Fibroblast of pulmonary artery (primary cell): ENCODE results near the gene ACTA2.

Experiments
- DNase-seq: peaks from one replicate; pipeline ENCODE4 v3.0.0-alpha.2; 2010; ENCODE audit warnings: low read depth
- H3K4me3 ChIP-seq: replicated peaks from 2 replicates; pipeline ENCODE4 v1.5.1; 2011; ENCODE audit warnings: low read depth, mild to moderate bottlenecking, control low read depth, low read length, moderate library complexity
- CTCF ChIP-seq: IDR thresholded peaks from 2 replicates; pipeline ENCODE4 v1.5.1; 2011; ENCODE audit warnings: mild to moderate bottlenecking, control low read depth, low read length, inconsistent platforms; ENCODE audit errors: missing control alignments

The ACTA2 gene

GRCh38 chr10:88918191-88918905 lies 34.2 kb downstream of the ACTA2 start:
- no peak overlapping the region for H3K4me3 ChIP-seq
- DNase-seq, result no peak
- no peak for TF ChIP-seq CTCF

- TF ChIP-seq CTCF, result no peak
- no peak overlapping the region for H3K4me3 ChIP-seq
- no peak for DNase-seq
Measured at GRCh38 chr10:88916986-88917385, 35.6 kb downstream of the ACTA2 start.

- no peak for TF ChIP-seq CTCF
- DNase-seq, result no peak
- H3K4me3 ChIP-seq, result no peak overlapping the region
Measured at GRCh38 chr10:88916231-88916630, 36.3 kb downstream of the ACTA2 start.

GRCh38 chr10:88915781-88916180 lies 36.8 kb downstream of the ACTA2 start:
- no peak for TF ChIP-seq CTCF
- no peak overlapping the region for H3K4me3 ChIP-seq

GRCh38 chr10:88913788-88914187 lies 38.8 kb downstream of the ACTA2 start:
- H3K4me3 ChIP-seq, result no peak overlapping the region
- TF ChIP-seq CTCF, result no peak
- DNase-seq, result no peak

More at GRCh38 chr10:88915781-88916180, 36.8 kb downstream of the ACTA2 start:
- DNase-seq, result no peak

- H3K4me3 ChIP-seq, result no peak overlapping the region
- no peak for DNase-seq
- no peak for TF ChIP-seq CTCF
Measured at GRCh38 chr10:88913127-88913526, 39.4 kb downstream of the ACTA2 start.

- no peak overlapping the region for H3K4me3 ChIP-seq
- no peak for TF ChIP-seq CTCF
- no peak for DNase-seq
Measured at GRCh38 chr10:88911851-88912250, 40.7 kb downstream of the ACTA2 start.
